OCI-LY3 (cell line): ENCODE measurements around the gene HBA2.

Source experiments
- CTCF ChIP-seq: fragments of 200-600, 300-600 bp; sonication (generic); IDR thresholded peaks from 2 replicates; pipeline ENCODE4 v1.5.1; 2014; ENCODE audit warnings: antibody characterized with exemption, low read length, low read depth
- EZH2phosphoT487 ChIP-seq: fragments of 200-600 bp; shearing (Covaris generic); IDR thresholded peaks from 2 replicates; pipeline ENCODE4 v1.6.1; 2018; ENCODE audit warnings: antibody characterized with exemption, mixed run types, low read depth

- TF ChIP-seq CTCF (no peak), EZH2phosphoT487 (no peak)
Measured at GRCh38 chr16:166375-167121, 6.1 kb upstream of the HBA2 start.
